Ramos (cell line): ENCODE data around the gene TBC1D5.
"Not testable (repeated sequence)": the region's sequence is repeated elsewhere in the genome, so short reads cannot be mapped to it uniquely, and the experiment has no call there.

Source experiments
- in situ Hi-C: fragments of 300-500 bp; cut with MboI; formaldehyde crosslinking; loops from one replicate; pipeline ENCODE4 v1.14.3; 2022; ENCODE audit warnings: low sequenced_read_pairs; ENCODE audit not compliant: unreplicated experiment

Gene TBC1D5

GRCh38 chr3:17505856-17506255 lies 236.6 kb downstream of the TBC1D5 start:
- in situ Hi-C loops: no loop called here

GRCh38 chr3:17501745-17502144 lies 240.7 kb downstream of the TBC1D5 start:
- in situ Hi-C loops: no loop called here

GRCh38 chr3:17500618-17501017 lies 241.8 kb downstream of the TBC1D5 start:
- in situ Hi-C loops: no loop called here

GRCh38 chr3:17494117-17494809 lies 248.2 kb downstream of the TBC1D5 start:
- in situ Hi-C loops: no loop called here

- in situ Hi-C loops: no loop called here
Observed at GRCh38 chr3:17491601-17492000, 250.8 kb downstream of the TBC1D5 start.

- in situ Hi-C loops: not testable (repeated sequence)
Observed at GRCh38 chr3:17491190-17491589, 251.2 kb downstream of the TBC1D5 start.

- in situ Hi-C loops: no loop called here
Observed at GRCh38 chr3:17489139-17489538, 253.3 kb downstream of the TBC1D5 start.

- in situ Hi-C loops: no loop called here
Observed at GRCh38 chr3:17481116-17481515, 261.3 kb downstream of the TBC1D5 start.

- in situ Hi-C loops: no loop called here
Observed at GRCh38 chr3:17479681-17480405, 262.6 kb downstream of the TBC1D5 start.

GRCh38 chr3:17478673-17479072 lies 263.8 kb downstream of the TBC1D5 start:
- in situ Hi-C loops: no loop called here

GRCh38 chr3:17473761-17474160 lies 268.7 kb downstream of the TBC1D5 start:
- in situ Hi-C loops: no loop called here

- in situ Hi-C loops: no loop called here
Observed at GRCh38 chr3:17469954-17470353, 272.5 kb downstream of the TBC1D5 start.

- in situ Hi-C loops: no loop called here
Observed at GRCh38 chr3:17469520-17469919, 272.9 kb downstream of the TBC1D5 start.

GRCh38 chr3:17466028-17466427 lies 276.4 kb downstream of the TBC1D5 start:
- in situ Hi-C loops: no loop called here

GRCh38 chr3:17459470-17459993 lies 282.9 kb downstream of the TBC1D5 start:
- in situ Hi-C loops: no loop called here

- in situ Hi-C loops: no loop called here
Observed at GRCh38 chr3:17456650-17457049, 285.8 kb downstream of the TBC1D5 start.

- in situ Hi-C loops: no loop called here
Observed at GRCh38 chr3:17456046-17456445, 286.4 kb downstream of the TBC1D5 start.

- in situ Hi-C loops: no loop called here
Observed at GRCh38 chr3:17444865-17445264, 297.6 kb downstream of the TBC1D5 start.

GRCh38 chr3:17443142-17443541 lies 299.3 kb downstream of the TBC1D5 start:
- in situ Hi-C loops: no loop called here

- in situ Hi-C loops: no loop called here
Observed at GRCh38 chr3:17442332-17443049, 299.9 kb downstream of the TBC1D5 start.

GRCh38 chr3:17433876-17434275 lies 308.6 kb downstream of the TBC1D5 start:
- in situ Hi-C loops: loop anchor here (5.0 kb wide), 1 partner anchor 408 kb away; no protein-coding TSS in a partner anchor
